Natural killer cell treated with Interleukin-12 subunit alpha and Interleukin-12 subunit beta and Interleukin-15 and Interleukin-18, amount 100 ng/mL, for 72 hours (primary cell): Measurements from ENCODE around the gene DYNC1H1. TPM values are rescaled to one million over a fixed set of nuclear protein-coding genes. Genes with fewer than 3 reads are reported as not detected.
A peak's percentile ranks its signal among the peaks of the same experiment; 100 is the strongest.
"Not testable (repeated sequence)": the region's sequence is repeated elsewhere in the genome, so short reads cannot be mapped to it uniquely, and the experiment has no call there.

Experiments
- ATAC-seq, 2 donors: fragments of 150-1000 bp; cut with Tn5 transposase in 1 of 2; sonication (Bioruptor Pico), chemical (Tn5 transposase) in 1 of 2; 2 replicates each; pipeline ENCODE4 v1.10.0; 2021
- DNase-seq: peaks from one replicate; pipeline ENCODE4 v3.0.0; 2022; ENCODE audit warnings: low spot score
- H3K27ac Mint-ChIP-seq, 2 donors: 1 replicate in 1 of 2; 2 replicates in 1 of 2; pipeline ENCODE4 v1.8.0; 2022; ENCODE audit warnings: mixed read lengths in 2 of 2, mild to moderate bottlenecking in 1 of 2, moderate library complexity in 1 of 2
- H3K27me3 Mint-ChIP-seq, 2 donors: 1 replicate in 1 of 2; 2 replicates in 1 of 2; pipeline ENCODE4 v1.8.0; 2022; ENCODE audit warnings: mixed read lengths in 2 of 2
- H3K36me3 Mint-ChIP-seq: one replicate; pipeline ENCODE4 v1.8.0; 2022; ENCODE audit warnings: mixed read lengths
- H3K4me1 Mint-ChIP-seq, 2 donors: 1 replicate in 1 of 2; 2 replicates in 1 of 2; pipeline ENCODE4 v1.8.0; 2022; ENCODE audit warnings: low read depth in 2 of 2, mixed read lengths in 2 of 2, mild to moderate bottlenecking in 1 of 2
- H3K4me3 Mint-ChIP-seq: one replicate; pipeline ENCODE4 v1.8.0; 2022; ENCODE audit warnings: mixed read lengths
- H3K9me3 Mint-ChIP-seq: 2 replicates; pipeline ENCODE4 v1.8.0; 2022; ENCODE audit warnings: mixed read lengths
- total RNA-seq, 2 donors: library from RNA; stranded (reverse); gene quantifications; one replicate each; pipeline ENCODE4 v1.2.3, GENCODE V29; 2022

DYNC1H1 gene
- total RNA-seq, 2 donors from 2014 or later, result 322 to 415 TPM

GRCh38 chr14:102049258-102050025 lies 85.1 kb downstream of the DYNC1H1 start:
- DNase-seq (no peak), ATAC-seq (no peak)
- H3K9me3 Mint-ChIP-seq, result no peaks in the 10 kb centered on the region
- H3K4me1 Mint-ChIP-seq, result no peaks in the 10 kb centered on the region
- H3K27ac Mint-ChIP-seq, result no peak overlapping the region
- H3K4me3 Mint-ChIP-seq, result no peak overlapping the region
- H3K36me3 Mint-ChIP-seq, result no peaks in the 10 kb centered on the region
- no peaks in the 10 kb centered on the region for H3K27me3 Mint-ChIP-seq

- no peaks in the 10 kb centered on the region for H3K36me3 Mint-ChIP-seq
- no peak for DNase-seq
- no peak for ATAC-seq
- H3K4me1 Mint-ChIP-seq, result no peaks in the 10 kb centered on the region
- no peaks in the 10 kb centered on the region for H3K9me3 Mint-ChIP-seq
- no peak overlapping the region for H3K27ac Mint-ChIP-seq
- no peaks in the 10 kb centered on the region for H3K27me3 Mint-ChIP-seq
- no peak overlapping the region for H3K4me3 Mint-ChIP-seq
Measured at GRCh38 chr14:102050026-102050405, 85.6 kb downstream of the DYNC1H1 start.

- Mint-ChIP-seq H3K4me3 (no peak overlapping the region), H3K9me3 (no peaks in the 10 kb centered on the region), H3K36me3 (no peaks in the 10 kb centered on the region), H3K27me3 (no peaks in the 10 kb centered on the region), H3K27ac (no peak overlapping the region), H3K4me1 (no peaks in the 10 kb centered on the region)
- ATAC-seq, result no peak
- DNase-seq, result no peak
Measured at GRCh38 chr14:102050625-102051024, 86.3 kb downstream of the DYNC1H1 start.

- Mint-ChIP-seq H3K4me1 (peaks cover 8 to 12% of the 10 kb centered on the region in 2 donors), H3K27me3 (no peaks in the 10 kb centered on the region), H3K27ac (no peak overlapping the region), H3K36me3 (no peaks in the 10 kb centered on the region), H3K4me3 (no peak overlapping the region), H3K9me3 (no peaks in the 10 kb centered on the region)
- ATAC-seq, result no peak
- no peak for DNase-seq
Measured at GRCh38 chr14:102052522-102052921, 88.1 kb downstream of the DYNC1H1 start.

- peak overlapping the region; percentile 17 to 24 for H3K27ac Mint-ChIP-seq
- DNase-seq, result no peak
- H3K36me3 Mint-ChIP-seq, result no peaks in the 10 kb centered on the region
- no peak overlapping the region for H3K4me3 Mint-ChIP-seq
- no peaks in the 10 kb centered on the region for H3K9me3 Mint-ChIP-seq
- peaks cover 18 to 22% of the 10 kb centered on the region in 2 donors for H3K4me1 Mint-ChIP-seq
- H3K27me3 Mint-ChIP-seq, result no peaks in the 10 kb centered on the region
- no peak for ATAC-seq
Measured at GRCh38 chr14:102055181-102055901, 91.0 kb downstream of the DYNC1H1 start.

- Mint-ChIP-seq H3K36me3 (no peaks in the 10 kb centered on the region), H3K9me3 (no peaks in the 10 kb centered on the region), H3K4me3 (no peak overlapping the region), H3K27ac (peak overlapping the region in 1 of 2 donors; percentile 10), H3K27me3 (no peaks in the 10 kb centered on the region), H3K4me1 (peaks cover 18 to 22% of the 10 kb centered on the region in 2 donors)
- DNase-seq (no peak), ATAC-seq (peak; percentile 19 to 48)
Measured at GRCh38 chr14:102056694-102057442, 92.5 kb downstream of the DYNC1H1 start.

- ATAC-seq, result peak; percentile 43 to 51
- H3K27ac Mint-ChIP-seq, result peak overlapping the region in 1 of 2 donors; percentile 10
Measured at GRCh38 chr14:102057480-102058114, 93.2 kb downstream of the DYNC1H1 start.

GRCh38 chr14:102058146-102058545 lies 93.8 kb downstream of the DYNC1H1 start:
- Mint-ChIP-seq H3K27me3 (no peaks in the 10 kb centered on the region), H3K27ac (peak overlapping the region in 1 of 2 donors; percentile 10)

More at GRCh38 chr14:102057480-102058114, 93.2 kb downstream of the DYNC1H1 start:
- Mint-ChIP-seq H3K4me3 (no peak overlapping the region), H3K4me1 (peaks cover 18 to 22% of the 10 kb centered on the region in 2 donors), H3K9me3 (no peaks in the 10 kb centered on the region), H3K36me3 (no peaks in the 10 kb centered on the region), H3K27me3 (no peaks in the 10 kb centered on the region)
- no peak for DNase-seq

GRCh38 chr14:102058961-102059360 lies 94.6 kb downstream of the DYNC1H1 start:
- no peaks in the 10 kb centered on the region for H3K9me3 Mint-ChIP-seq
- peaks cover 18 to 22% of the 10 kb centered on the region in 2 donors for H3K4me1 Mint-ChIP-seq
- H3K27ac Mint-ChIP-seq, result no peak overlapping the region
- no peak overlapping the region for H3K4me3 Mint-ChIP-seq
- H3K36me3 Mint-ChIP-seq, result no peaks in the 10 kb centered on the region
- no peak for ATAC-seq
- DNase-seq, result no peak
- H3K27me3 Mint-ChIP-seq, result no peaks in the 10 kb centered on the region

More at GRCh38 chr14:102058146-102058545, 93.8 kb downstream of the DYNC1H1 start:
- Mint-ChIP-seq H3K4me3 (peak overlapping the region; percentile 45), H3K9me3 (no peaks in the 10 kb centered on the region), H3K4me1 (peaks cover 18 to 22% of the 10 kb centered on the region in 2 donors), H3K36me3 (no peaks in the 10 kb centered on the region)
- no peak for DNase-seq
- peak in 1 of 2 donors; percentile 15 for ATAC-seq

GRCh38 chr14:102063109-102063807 lies 98.9 kb downstream of the DYNC1H1 start:
- Mint-ChIP-seq H3K27me3 (no peaks in the 10 kb centered on the region), H3K4me1 (peaks cover 8 to 10% of the 10 kb centered on the region in 2 donors), H3K4me3 (no peak overlapping the region), H3K27ac (no peak overlapping the region), H3K9me3 (no peaks in the 10 kb centered on the region), H3K36me3 (no peaks in the 10 kb centered on the region)
- DNase-seq (no peak), ATAC-seq (peak; percentile 82 to 87)

- no peaks in the 10 kb centered on the region for H3K9me3 Mint-ChIP-seq
- H3K27ac Mint-ChIP-seq, result no peak overlapping the region
- no peaks in the 10 kb centered on the region for H3K27me3 Mint-ChIP-seq
- ATAC-seq (no peak), DNase-seq (no peak)
- H3K36me3 Mint-ChIP-seq, result no peaks in the 10 kb centered on the region
- H3K4me1 Mint-ChIP-seq, result peaks cover 8% of the 10 kb centered on the region in 2 donors
- no peak overlapping the region for H3K4me3 Mint-ChIP-seq
Measured at GRCh38 chr14:102063808-102064429, 99.5 kb downstream of the DYNC1H1 start.

GRCh38 chr14:102064590-102064989 lies 100.2 kb downstream of the DYNC1H1 start:
- not testable (repeated sequence) for H3K27me3 Mint-ChIP-seq, H3K4me1 Mint-ChIP-seq, DNase-seq, H3K27ac Mint-ChIP-seq, H3K4me3 Mint-ChIP-seq, H3K9me3 Mint-ChIP-seq, ATAC-seq, H3K36me3 Mint-ChIP-seq
